HepG2 (cell line): ENCODE data around the gene ANKS1B. TPM values are rescaled to one million over a fixed set of nuclear protein-coding genes. Genes with fewer than 3 reads are reported as not detected.
A peak's percentile ranks its signal among the peaks of the same experiment; 100 is the strongest.

Source experiments
- ATAC-seq: fragments of 200-7000 bp; cut with Tn5 transposase; 3 replicates; pipeline ENCODE4 v1.9.1; 2020; ENCODE audit warnings: mild to moderate bottlenecking, moderate library complexity
- BruUV-seq: library from RNA; stranded (reverse); fragments of 400-500 nt; replicated peaks from 2 replicates; lab custom pipeline; 2021; lab: Mats Ljungman, UMichigan
- CTCF ChIA-PET: fragments of 300-600 bp; formaldehyde crosslinking; extraction: SDS; loops from one replicate; lab custom pipeline; 2021; ENCODE audit warnings: low total read pairs, inconsistent platforms, low intra/inter-chr PET ratio; lab: Yijun Ruan, JAX
- POLR2A ChIA-PET: fragments of 350-600 bp; sonication (Branson Sonifier 250); formaldehyde crosslinking; loops from one replicate; lab custom pipeline; 2020; ENCODE audit warnings: antibody characterized with exemption, inconsistent platforms; lab: Yijun Ruan, JAX
- DNase-seq: peaks from one replicate; pipeline ENCODE4 v3.0.0-alpha.2; 2015; ENCODE audit warnings: low spot score
- FAIRE-seq: peaks from 3 replicates; lab custom pipeline; 2011; peaks lifted over from hg19 to GRCh38; lab: Jason Lieb, UNC
- H2AFZ ChIP-seq: one replicate; pipeline ENCODE4 v1.6.1; 2011; ENCODE audit warnings: low read length, inconsistent platforms
- H3K27ac ChIP-seq: fragments of 300-600 bp; 3 replicates; pipeline ENCODE4 v1.8.0; 2011; ENCODE audit warnings: mixed run types, mild to moderate bottlenecking, mixed read lengths, low read length, inconsistent platforms; ENCODE audit not compliant: insufficient read depth; ENCODE audit errors: extremely low read length
- H3K27me3 ChIP-seq, 2 experiments: fragments of 200-600 bp in 1 of 2; 2 replicates in 1 of 2; 3 replicates in 1 of 2; pipeline versions ENCODE4 v1.6.0 to v1.8.0; 2011; ENCODE audit warnings: low read length in 2 of 2, mild to moderate bottlenecking in 2 of 2, moderate library complexity in 2 of 2, inconsistent platforms in 1 of 2; ENCODE audit not compliant: insufficient read depth in 2 of 2, control insufficient read depth in 1 of 2
- H3K36me3 ChIP-seq, 2 experiments: fragments of 200-600 bp in 1 of 2; replicated peaks in 1 of 2; 2 replicates in 1 of 2; 3 replicates in 1 of 2; pipeline versions ENCODE4 v1.5.1 to v1.8.0; 2011; ENCODE audit warnings: low read length in 2 of 2, inconsistent platforms in 1 of 2; ENCODE audit not compliant: insufficient read depth in 2 of 2, control insufficient read depth in 1 of 2
- H3K4me1 ChIP-seq: 2 replicates; pipeline ENCODE4 v1.5.1; 2012; ENCODE audit warnings: low read length, inconsistent platforms; ENCODE audit not compliant: insufficient read depth
- H3K4me2 ChIP-seq: 2 replicates; pipeline ENCODE4 v1.6.0; 2011; ENCODE audit warnings: low read depth, low read length, inconsistent platforms
- H3K4me3 ChIP-seq, 3 experiments: fragments of 200-600 bp in 1 of 3; sonication (generic), shearing (Covaris generic) in 1 of 3; replicated peaks in 1 of 3; 2 replicates each; pipeline ENCODE4 v1.5.1; 2011 to 2016; ENCODE audit warnings: low read length in 3 of 3, inconsistent platforms in 2 of 3, low read depth in 2 of 3, mild to moderate bottlenecking in 2 of 3, control low read depth in 1 of 3, mixed read lengths in 1 of 3; ENCODE audit not compliant: insufficient read depth in 1 of 3
- H3K79me2 ChIP-seq: one replicate; pipeline ENCODE4 v1.6.1; 2011; ENCODE audit warnings: low read length, inconsistent platforms; ENCODE audit not compliant: insufficient read depth
- H3K9ac ChIP-seq: 2 replicates; pipeline ENCODE4 v1.6.0; 2011; ENCODE audit warnings: mild to moderate bottlenecking, low read depth, low read length, inconsistent platforms; ENCODE audit not compliant: insufficient read depth
- H3K9me3 ChIP-seq: 2 replicates; pipeline ENCODE4 v1.5.1; 2012; ENCODE audit warnings: mild to moderate bottlenecking, low read length
- H4K20me1 ChIP-seq: 2 replicates; pipeline ENCODE4 v1.6.0; 2011; ENCODE audit warnings: inconsistent platforms, mild to moderate bottlenecking, low read length, moderate library complexity; ENCODE audit not compliant: insufficient read depth
- ATF7 ChIP-seq, 2 experiments: fragments of 450-650 bp in 1 of 2; sonication (generic) in 1 of 2; formaldehyde crosslinking in 1 of 2; IDR thresholded peaks; 2 replicates each; pipeline versions ENCODE4 v1.4.0 to v1.6.1; 2016 to 2020; ENCODE audit warnings: antibody characterized with exemption in 1 of 2, mild to moderate bottlenecking in 1 of 2, missing genetic modification reagents in 1 of 2
- CREB1 ChIP-seq, 2 experiments: fragments of 450-650 bp in 1 of 2; IDR thresholded peaks; 2 replicates each; pipeline ENCODE4 v1.6.1; 2016 to 2017; ENCODE audit warnings: control low read depth in 1 of 2, mild to moderate bottlenecking in 1 of 2, missing compliant biosample characterization in 1 of 2, missing genetic modification characterization in 1 of 2
- DPF2 ChIP-seq: sonication (generic); formaldehyde crosslinking; IDR thresholded peaks from 2 replicates; pipeline ENCODE4 v1.4.0; 2020; ENCODE audit warnings: mild to moderate bottlenecking, low read depth, missing genetic modification reagents, borderline replicate concordance
- HNF1B ChIP-seq: sonication (generic); formaldehyde crosslinking; IDR thresholded peaks from 2 replicates; pipeline ENCODE4 v1.5.1; 2020; ENCODE audit warnings: mild to moderate bottlenecking, moderate library complexity, missing genetic modification reagents
- THAP7 ChIP-seq: sonication (generic); formaldehyde crosslinking; IDR thresholded peaks from 2 replicates; pipeline ENCODE4 v1.8.1; 2023; ENCODE audit warnings: mild to moderate bottlenecking, missing genetic modification reagents
- ZNF431 ChIP-seq: sonication (generic); formaldehyde crosslinking; IDR thresholded peaks from 2 replicates; pipeline ENCODE4 v1.9.0; 2022; ENCODE audit warnings: missing genetic modification reagents, low read depth, mild to moderate bottlenecking, borderline replicate concordance
- WGBS: methylation state at CpG from one replicate; pipeline ENCODE4 v1.1.6; 2017; ENCODE audit warnings: low lambda C conversion rate; 5-methylcytosine and 5-hydroxymethylcytosine counted together
- in situ Hi-C: cut with HindIII; loops from 2 replicates; pipeline ENCODE4 v1.10.0; 2017; ENCODE audit warnings: low pct_unique_long_range_greater_than_20kb; ENCODE audit not compliant: extremely low pct_ligation_motif_present
- intact Hi-C: fragments of 100-400 bp; cut with micrococcal nuclease; formaldehyde crosslinking; loops from one replicate; pipeline ENCODE4 v1.10.0; 2022; ENCODE audit not compliant: unreplicated experiment
- polyA plus RNA-seq, 8 experiments: library from polyadenylated mRNA; depleted of rRNA in 3 of 8; stranded (reverse) in 7 of 8; unstranded in 1 of 8; fragments of >200 nt; fragmentation: Illumina TruSeq in 4 of 8; extraction: Trizol in 4 of 8; gene quantifications; 2 replicates each; pipeline versions ENCODE4 v1.2.1 to v1.2.3, GENCODE V29; 2011 to 2016; ENCODE audit warnings: low read depth in 4 of 8, missing spikeins in 1 of 8, mixed read lengths in 1 of 8; ENCODE audit not compliant: insufficient read depth in 1 of 8
- total RNA-seq, 5 experiments: library from RNA; depleted of rRNA; stranded (reverse); fragments of >200 nt; fragmentation: Illumina TruSeq; extraction: Trizol; gene quantifications; 2 replicates each; pipeline ENCODE4 v1.2.3, GENCODE V29; 2016; ENCODE audit warnings: low read depth in 1 of 5

The ANKS1B gene
- total and polyA plus RNA-seq, 2 of the 13 experiments (the other 11 are each of a cell fraction or from before 2014, with no cell fraction given): 0.15 TPM; not detected in 1

- Histone ChIP-seq H3K4me2 (no peak overlapping the region), H3K36me3 (no peaks in the 10 kb centered on the region), H3K4me1 (no peaks in the 10 kb centered on the region), H3K9me3 (no peaks in the 10 kb centered on the region), H3K27ac (no peak overlapping the region), H2AFZ (no peak overlapping the region), H3K79me2 (no peaks in the 10 kb centered on the region), H3K4me3 (no peak overlapping the region), H3K27me3 (no peaks in the 10 kb centered on the region), H3K9ac (no peak overlapping the region), H4K20me1 (no peaks in the 10 kb centered on the region)
- FAIRE-seq (no peak), DNase-seq (no peak), ATAC-seq (no peak)
- in situ Hi-C loops: no loop called here
- BruUV-seq: no TSS peak
- POLR2A ChIA-PET: no interaction called here
- TF ChIP-seq ATF7 (IDR thresholded peaks at IDR 0.05): 0 out of 2 replicates have a peak, but pooled peaks have one; percentile 13
- no peak for TF ChIP-seq ATF7 (CRISPR knock-in tag; IDR thresholded peaks at IDR 0.05)
- no peak for TF ChIP-seq THAP7
- TF ChIP-seq CREB1 (IDR thresholded peaks at IDR 0.05): peak; percentile 59
- no peak for TF ChIP-seq CREB1 (CRISPR knock-in tag; IDR thresholded peaks at IDR 0.05)
- intact Hi-C loops: no loop called here
- CTCF ChIA-PET: no interaction called here
Measured at GRCh38 chr12:99709619-99710018, 275.1 kb downstream of the ANKS1B start.

- ChIA-PET POLR2A (no interaction called here), CTCF (no interaction called here)
- H3K79me2 ChIP-seq: no peaks in the 10 kb centered on the region
- in situ Hi-C loops (no loop called here), intact Hi-C loops (no loop called here)
- H3K9me3 ChIP-seq: no peaks in the 10 kb centered on the region
- no peak for TF ChIP-seq HNF1B
- TF ChIP-seq ZNF431 (CRISPR knock-in tag): no peak
- no peak for TF ChIP-seq DPF2 (CRISPR knock-in tag)
- H3K36me3 ChIP-seq: no peaks in the 10 kb centered on the region
- H3K4me2 ChIP-seq: no peak overlapping the region
- no peak overlapping the region for H3K4me3 ChIP-seq
- DNase-seq (no peak), ATAC-seq (no peak), FAIRE-seq (no peak)
- 32% methylated on average over 3 of the region's 3 CpGs for WGBS
- no peak overlapping the region for H2AFZ ChIP-seq
- no peaks in the 10 kb centered on the region for H3K4me1 ChIP-seq
- no peak overlapping the region for H3K27ac ChIP-seq
- no peaks in the 10 kb centered on the region for H3K27me3 ChIP-seq
- BruUV-seq: no TSS peak
- H3K9ac ChIP-seq: no peak overlapping the region
- no peaks in the 10 kb centered on the region for H4K20me1 ChIP-seq
Measured at GRCh38 chr12:99709116-99709515, 275.6 kb downstream of the ANKS1B start.
